Measurements from ENCODE around the gene FRMD4B.
"Not testable (repeated sequence)": the region's sequence is repeated elsewhere in the genome, so short reads cannot be mapped to it uniquely, and the experiment has no call there.

FRMD4B gene

GRCh38 chr3:69292185-69292584 is 93.7 kb downstream of the FRMD4B start:
- in situ Hi-C loops (cut with MboI; ENCODE audit: low sequenced_read_pairs) = no loop called here

GRCh38 chr3:69290430-69290829 is 95.5 kb downstream of the FRMD4B start:
- in situ Hi-C loops (cut with MboI; ENCODE audit: low sequenced_read_pairs) = no loop called here

GRCh38 chr3:69290006-69290405 is 95.9 kb downstream of the FRMD4B start:
- in situ Hi-C loops (cut with MboI; ENCODE audit: low sequenced_read_pairs) = no loop called here

GRCh38 chr3:69288161-69288895 is 97.6 kb downstream of the FRMD4B start:
- in situ Hi-C loops (cut with MboI; ENCODE audit: low sequenced_read_pairs) = no loop called here

- in situ Hi-C loops (cut with MboI; ENCODE audit: low sequenced_read_pairs) = no loop called here
Observed at GRCh38 chr3:69283913-69284611, 101.8 kb downstream of the FRMD4B start.

- in situ Hi-C loops (cut with MboI; ENCODE audit: low sequenced_read_pairs) = no loop called here
Observed at GRCh38 chr3:69283496-69283895, 102.4 kb downstream of the FRMD4B start.

GRCh38 chr3:69282181-69282580 is 103.7 kb downstream of the FRMD4B start:
- in situ Hi-C loops (cut with MboI; ENCODE audit: low sequenced_read_pairs) = no loop called here

- in situ Hi-C loops (cut with MboI; ENCODE audit: low sequenced_read_pairs) = not testable (repeated sequence)
Observed at GRCh38 chr3:69277403-69277802, 108.5 kb downstream of the FRMD4B start.

GRCh38 chr3:69276884-69277283 is 109.0 kb downstream of the FRMD4B start:
- in situ Hi-C loops (cut with MboI; ENCODE audit: low sequenced_read_pairs) = no loop called here

GRCh38 chr3:69276191-69276590 is 109.7 kb downstream of the FRMD4B start:
- in situ Hi-C loops (cut with MboI; ENCODE audit: low sequenced_read_pairs) = not testable (repeated sequence)

GRCh38 chr3:69273896-69274295 is 112.0 kb downstream of the FRMD4B start:
- in situ Hi-C loops (cut with MboI; ENCODE audit: low sequenced_read_pairs) = no loop called here

GRCh38 chr3:69272556-69272955 is 113.3 kb downstream of the FRMD4B start:
- in situ Hi-C loops (cut with MboI; ENCODE audit: low sequenced_read_pairs) = no loop called here

- in situ Hi-C loops (cut with MboI; ENCODE audit: low sequenced_read_pairs) = no loop called here
Observed at GRCh38 chr3:69271098-69271497, 114.8 kb downstream of the FRMD4B start.

- in situ Hi-C loops (cut with MboI; ENCODE audit: low sequenced_read_pairs) = no loop called here
Observed at GRCh38 chr3:69266585-69266984, 119.3 kb downstream of the FRMD4B start.

- in situ Hi-C loops (cut with MboI; ENCODE audit: low sequenced_read_pairs) = not testable (repeated sequence)
Observed at GRCh38 chr3:69266071-69266470, 119.8 kb downstream of the FRMD4B start.

GRCh38 chr3:69260843-69261405 is 125.0 kb downstream of the FRMD4B start:
- in situ Hi-C loops (cut with MboI; ENCODE audit: low sequenced_read_pairs) = not testable (repeated sequence)

GRCh38 chr3:69260216-69260787 is 125.6 kb downstream of the FRMD4B start:
- in situ Hi-C loops (cut with MboI; ENCODE audit: low sequenced_read_pairs) = no loop called here

- in situ Hi-C loops (cut with MboI; ENCODE audit: low sequenced_read_pairs) = no loop called here
Observed at GRCh38 chr3:69259125-69259524, 126.8 kb downstream of the FRMD4B start.

- in situ Hi-C loops (cut with MboI; ENCODE audit: low sequenced_read_pairs) = no loop called here
Observed at GRCh38 chr3:69255928-69256327, 130.0 kb downstream of the FRMD4B start.

GRCh38 chr3:69254351-69254750 is 131.5 kb downstream of the FRMD4B start:
- in situ Hi-C loops (cut with MboI; ENCODE audit: low sequenced_read_pairs) = no loop called here

GRCh38 chr3:69252631-69253030 is 133.3 kb downstream of the FRMD4B start:
- in situ Hi-C loops (cut with MboI; ENCODE audit: low sequenced_read_pairs) = no loop called here

GRCh38 chr3:69252141-69252540 is 133.7 kb downstream of the FRMD4B start:
- in situ Hi-C loops (cut with MboI; ENCODE audit: low sequenced_read_pairs) = no loop called here
